Chondrocyte (in vitro differentiated cells): ENCODE data around the gene TANGO2. TPM values are rescaled to one million over a fixed set of nuclear protein-coding genes. Genes with fewer than 3 reads are reported as not detected.

Source experiments
- DNase-seq: peaks from one replicate; pipeline ENCODE4 v3.0.0; 2021; ENCODE audit warnings: mixed read lengths, low spot score
- H3K27ac Mint-ChIP-seq: one replicate; pipeline ENCODE4 v1.8.0; 2021; ENCODE audit warnings: mild to moderate bottlenecking, moderate library complexity, mixed read lengths; ENCODE audit not compliant: unreplicated experiment
- H3K27me3 Mint-ChIP-seq: 2 replicates; pipeline ENCODE4 v1.8.0; 2021; ENCODE audit warnings: low read depth, mixed read lengths
- H3K36me3 Mint-ChIP-seq: 2 replicates; pipeline ENCODE4 v1.8.0; 2021; ENCODE audit warnings: low read depth, mixed read lengths
- H3K4me1 Mint-ChIP-seq: 2 replicates; pipeline ENCODE4 v1.8.0; 2021; ENCODE audit warnings: low read depth, mild to moderate bottlenecking, mixed read lengths
- H3K4me3 Mint-ChIP-seq: one replicate; pipeline ENCODE4 v1.8.0; 2021; ENCODE audit warnings: mild to moderate bottlenecking, moderate library complexity, mixed read lengths; ENCODE audit not compliant: unreplicated experiment
- H3K9me3 Mint-ChIP-seq: 2 replicates; pipeline ENCODE4 v1.8.0; 2021; ENCODE audit warnings: low read depth, mixed read lengths
- microRNA-seq: library from miRNA; unstranded; fragments of <30 nt; microRNA quantifications from one replicate; pipeline ENCODE4 v1.2.0, GENCODE V29; 2020; ENCODE audit warnings: borderline number of aligned reads
- total RNA-seq: library from RNA; stranded (reverse); gene quantifications from 3 replicates; pipeline ENCODE4 v1.2.1, GENCODE V29; 2021
- TF ChIP-seq, protein P1 (sequence below): fragments of 200-600 bp; sonication (generic); IDR thresholded peaks from 2 replicates; pipeline ENCODE4 v1.5.0; 2021; ENCODE audit warnings: antibody characterized with exemption, mild to moderate bottlenecking, moderate library complexity

The TANGO2 gene
- total RNA-seq, 1 donor from 2014 or later, result 30.1 TPM

DNA sequence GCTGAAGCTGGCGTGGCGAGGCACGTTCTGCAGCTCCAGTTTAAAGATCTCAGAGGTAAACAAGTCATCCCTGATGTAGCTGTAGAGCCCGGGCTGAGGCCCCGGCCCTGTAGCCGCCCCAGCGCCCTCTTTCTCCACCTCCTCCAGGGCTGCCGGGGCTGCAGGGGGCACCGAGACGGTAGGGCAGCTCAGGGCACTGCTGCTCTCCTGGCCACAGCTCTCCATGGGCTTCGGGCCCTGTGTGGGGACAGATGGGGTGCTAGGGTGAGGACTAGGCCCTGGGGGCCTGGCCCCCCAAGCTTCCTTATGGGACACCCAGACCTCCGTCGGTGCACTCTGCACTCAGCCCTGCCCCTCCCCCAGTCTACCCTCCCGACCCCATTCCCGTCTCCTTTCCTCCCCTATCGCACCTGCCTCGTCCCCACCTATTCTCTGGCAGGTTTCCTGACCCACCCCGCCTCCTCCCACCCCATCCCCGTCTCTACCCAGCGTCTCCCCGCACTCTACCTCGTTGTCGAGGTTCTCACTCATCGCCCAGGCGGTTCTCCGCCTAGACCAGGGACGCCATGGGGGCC is 95.6 kb downstream of the TANGO2 start:
- Mint-ChIP-seq H3K4me3 (peak overlapping the region; percentile 86), H3K36me3 (peaks cover 16% of the 10 kb centered on the region), H3K27me3 (no peaks in the 10 kb centered on the region), H3K9me3 (no peaks in the 10 kb centered on the region), H3K4me1 (peaks cover 30% of the 10 kb centered on the region), H3K27ac (peak overlapping the region; percentile 96)
- TF ChIP-seq, protein P1, sequence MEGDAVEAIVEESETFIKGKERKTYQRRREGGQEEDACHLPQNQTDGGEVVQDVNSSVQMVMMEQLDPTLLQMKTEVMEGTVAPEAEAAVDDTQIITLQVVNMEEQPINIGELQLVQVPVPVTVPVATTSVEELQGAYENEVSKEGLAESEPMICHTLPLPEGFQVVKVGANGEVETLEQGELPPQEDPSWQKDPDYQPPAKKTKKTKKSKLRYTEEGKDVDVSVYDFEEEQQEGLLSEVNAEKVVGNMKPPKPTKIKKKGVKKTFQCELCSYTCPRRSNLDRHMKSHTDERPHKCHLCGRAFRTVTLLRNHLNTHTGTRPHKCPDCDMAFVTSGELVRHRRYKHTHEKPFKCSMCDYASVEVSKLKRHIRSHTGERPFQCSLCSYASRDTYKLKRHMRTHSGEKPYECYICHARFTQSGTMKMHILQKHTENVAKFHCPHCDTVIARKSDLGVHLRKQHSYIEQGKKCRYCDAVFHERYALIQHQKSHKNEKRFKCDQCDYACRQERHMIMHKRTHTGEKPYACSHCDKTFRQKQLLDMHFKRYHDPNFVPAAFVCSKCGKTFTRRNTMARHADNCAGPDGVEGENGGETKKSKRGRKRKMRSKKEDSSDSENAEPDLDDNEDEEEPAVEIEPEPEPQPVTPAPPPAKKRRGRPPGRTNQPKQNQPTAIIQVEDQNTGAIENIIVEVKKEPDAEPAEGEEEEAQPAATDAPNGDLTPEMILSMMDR, result no peak
- peak; percentile 88 for DNase-seq

Small RNA genes within 50 kb of the gene (microRNA-seq; reads per million reads assigned to microRNA genes)
- gene MIR185 (1,106 reads per million, percentile 80 among the genes with 10 or more reads in this experiment), gene MIR6816 (not detected)

Other genes with a start within 250 kb of the TANGO2 start
- gene GNB1L, start 166.2 kb upstream of the TANGO2 start, total RNA-seq, result 4.9 to 5.3 TPM (median 5.0 TPM) in 3 replicates
- 15.6 to 24.5 TPM (median 18.2 TPM) in 3 replicates for gene RTL10, start 166.2 kb upstream of the TANGO2 start, total RNA-seq
- gene COMT, start 79.3 kb upstream of the TANGO2 start, total RNA-seq, result 66.6 to 186 TPM (median 177 TPM) in 3 replicates
- gene TXNRD2, start 79.3 kb upstream of the TANGO2 start, total RNA-seq, result 12.5 to 15.8 TPM (median 14.1 TPM) in 3 replicates
- gene ARVCF, start 4.3 kb upstream of the TANGO2 start, total RNA-seq, result 15.2 to 24.2 TPM (median 21.5 TPM) in 3 replicates
- gene DGCR8, start 59.1 kb downstream of the TANGO2 start, total RNA-seq, result 30.2 to 38.1 TPM (median 32.5 TPM) in 3 replicates
- 79.5 to 122 TPM (median 82.1 TPM) in 3 replicates for gene RANBP1, start 95.0 kb downstream of the TANGO2 start, total RNA-seq
- 45.8 to 66.1 TPM (median 49.3 TPM) in 3 replicates for gene TRMT2A, start 96.1 kb downstream of the TANGO2 start, total RNA-seq
- 94.2 to 100 TPM (median 95.2 TPM) in 3 replicates for gene ZDHHC8, start 110.7 kb downstream of the TANGO2 start, total RNA-seq
- 0.36 to 5.4 TPM (median 5.3 TPM) in 3 replicates for gene CCDC188, start 129.9 kb downstream of the TANGO2 start, total RNA-seq
- 0.75 to 5.5 TPM (median 5.5 TPM) in 3 replicates for gene RTN4R, start 247.2 kb downstream of the TANGO2 start, total RNA-seq